K562 (cell line): ENCODE measurements around the gene P2RX1. TPM values are rescaled to one million over a fixed set of nuclear protein-coding genes. Genes with fewer than 3 reads are reported as not detected.

Source experiments
- ATAC-seq: fragments of 200-7000 bp; cut with Tn5 transposase; 3 replicates; pipeline ENCODE4 v1.9.1; 2020; ENCODE audit warnings: moderate library complexity
- BruUV-seq: library from RNA; stranded (reverse); fragments of 400-500 nt; replicated peaks from 2 replicates; lab custom pipeline; 2021; lab: Mats Ljungman, UMichigan
- CTCF ChIA-PET: fragments of 300-600 bp; formaldehyde crosslinking; extraction: SDS; loops from one replicate; lab custom pipeline; 2021; ENCODE audit warnings: low intra/inter-chr PET ratio; lab: Yijun Ruan, JAX
- POLR2A ChIA-PET: fragments of 300-600, 350-650 bp; sonication (Branson Sonifier 250); formaldehyde crosslinking; extraction: SDS; loops from one replicate; lab custom pipeline; 2021; ENCODE audit warnings: antibody characterized with exemption, inconsistent platforms; lab: Yijun Ruan, JAX
- DNase-seq, 4 experiments: peaks; one replicate each; pipeline versions ENCODE4 v3.0.0 to v3.0.0-alpha.2; 2011 to 2018; ENCODE audit warnings: low spot score in 3 of 4, mixed read lengths in 3 of 4; ENCODE audit errors: extremely low read depth in 1 of 4
- FAIRE-seq: peaks from 2 replicates; lab custom pipeline; 2011; peaks lifted over from hg19 to GRCh38; lab: Jason Lieb, UNC
- H2AFZ ChIP-seq: 2 replicates; pipeline ENCODE4 v1.6.0; 2011; ENCODE audit warnings: low read depth, low read length, control low read depth, inconsistent platforms
- H3K27ac ChIP-seq: fragments of 200-600 bp; 3 replicates; pipeline ENCODE4 v1.8.0; 2011; ENCODE audit warnings: low read depth, mild to moderate bottlenecking, control low read depth, inconsistent platforms, low read length, moderate library complexity, mixed read lengths; ENCODE audit errors: extremely low read depth
- H3K27me3 ChIP-seq, 2 experiments: fragments of 300-600 bp in 1 of 2; 2 replicates in 1 of 2; 3 replicates in 1 of 2; pipeline versions ENCODE4 v1.6.0 to v1.8.0; 2011; ENCODE audit warnings: inconsistent platforms in 2 of 2, low read length in 2 of 2, mild to moderate bottlenecking in 1 of 2, mixed read lengths in 1 of 2, moderate library complexity in 1 of 2; ENCODE audit not compliant: control insufficient read depth in 2 of 2, insufficient read depth in 2 of 2
- H3K36me3 ChIP-seq: fragments of 300-600 bp; 3 replicates; pipeline ENCODE4 v1.8.0; 2011; ENCODE audit warnings: mild to moderate bottlenecking, low read length, inconsistent platforms; ENCODE audit not compliant: control insufficient read depth, insufficient read depth
- H3K4me1 ChIP-seq, 2 experiments: fragments of 200-600 bp in 1 of 2; replicated peaks in 1 of 2; 2 replicates in 1 of 2; 3 replicates in 1 of 2; pipeline versions ENCODE4 v1.5.1 to v1.8.0; 2011; ENCODE audit warnings: inconsistent platforms in 2 of 2, low read length in 2 of 2, mild to moderate bottlenecking in 1 of 2, mixed read lengths in 1 of 2, moderate library complexity in 1 of 2; ENCODE audit not compliant: control insufficient read depth in 2 of 2, insufficient read depth in 2 of 2
- H3K4me2 ChIP-seq: 2 replicates; pipeline ENCODE4 v1.6.1; 2011; ENCODE audit warnings: low read length, control low read depth, inconsistent platforms, mixed read lengths; ENCODE audit not compliant: insufficient read depth
- H3K4me3 ChIP-seq: fragments of 200-600 bp; sonication (generic), shearing (Covaris generic); 2 replicates; pipeline ENCODE4 v1.5.1; 2016; ENCODE audit warnings: control low read depth, inconsistent platforms
- H3K79me2 ChIP-seq: fragments of 200-600 bp; 3 replicates; pipeline ENCODE4 v1.8.0; 2011; ENCODE audit warnings: low read length, inconsistent platforms; ENCODE audit not compliant: control insufficient read depth, insufficient read depth
- H3K9ac ChIP-seq, 2 experiments: 2 replicates each; pipeline versions ENCODE4 v1.6.0 to v1.6.1; 2011; ENCODE audit warnings: low read depth in 2 of 2, low read length in 2 of 2, control low read depth in 1 of 2, inconsistent platforms in 1 of 2, mild to moderate bottlenecking in 1 of 2, mixed read lengths in 1 of 2; ENCODE audit not compliant: insufficient read depth in 1 of 2
- H3K9me1 ChIP-seq: one replicate; pipeline ENCODE4 v1.6.0; 2011; ENCODE audit warnings: inconsistent platforms, mild to moderate bottlenecking, low read length, moderate library complexity; ENCODE audit not compliant: control insufficient read depth, insufficient read depth
- H3K9me3 ChIP-seq: replicated peaks from 2 replicates; pipeline ENCODE4 v1.5.1; 2011; ENCODE audit warnings: low read depth, low read length, inconsistent platforms; ENCODE audit not compliant: control insufficient read depth, insufficient read depth
- H4K20me1 ChIP-seq: replicated peaks from 2 replicates; pipeline ENCODE4 v1.6.1; 2011; ENCODE audit warnings: low read length, inconsistent platforms, mixed read lengths; ENCODE audit not compliant: control insufficient read depth, insufficient read depth
- CHD1 ChIP-seq: fragments of 200-600 bp; sonication (generic); IDR thresholded peaks from one replicate; pipeline ENCODE4 v1.6.1; 2012; ENCODE audit warnings: mild to moderate bottlenecking, moderate library complexity, low read length, inconsistent platforms
- POLR2G ChIP-seq: fragments of 200-400 bp; formaldehyde crosslinking; IDR thresholded peaks from 2 replicates; pipeline ENCODE4 v1.6.1; 2017; ENCODE audit warnings: low read depth, mild to moderate bottlenecking, antibody characterized with exemption, low read length, moderate library complexity
- PTBP1 ChIP-seq: fragments of 200-400 bp; formaldehyde crosslinking; IDR thresholded peaks from 2 replicates; pipeline ENCODE4 v1.6.1; 2017; ENCODE audit warnings: low read depth, low read length
- WGBS: fragments of 100-300 bp; shearing (Covaris generic); methylation state at CpG from one replicate; pipeline ENCODE4 v1.1.6; 2016; ENCODE audit warnings: low coverage, mixed read lengths; ENCODE audit not compliant: insufficient coverage; ENCODE audit errors: missing lambda C conversion rate; 5-methylcytosine and 5-hydroxymethylcytosine counted together
- in situ Hi-C: fragments of 300-500 bp; cut with MboI; formaldehyde crosslinking; loops from 4 replicates; pipeline ENCODE4 v1.15.0; 2018; ENCODE audit warnings: inconsistent platforms, mixed read lengths
- intact Hi-C: fragments of 100-400 bp; cut with micrococcal nuclease; formaldehyde crosslinking; loops from 2 replicates; pipeline ENCODE4 v1.14.2; 2022
- polyA plus RNA-seq, 8 experiments: library from polyadenylated mRNA; depleted of rRNA in 4 of 8; stranded (reverse) in 5 of 8; unstranded in 3 of 8; fragments of >200 nt; fragmentation: Nextera tagmentation in 2 of 8; fragmentation: Illumina TruSeq in 1 of 8; extraction: Ambion mirVana in 2 of 8; extraction: Trizol in 1 of 8; gene quantifications; 2 replicates each; pipeline versions ENCODE4 v1.2.1 to v1.2.3, GENCODE V29; 2011 to 2014; ENCODE audit warnings: inconsistent platforms in 1 of 8, missing spikeins in 1 of 8
- total RNA-seq, 7 experiments: library from RNA; depleted of rRNA in 6 of 7; stranded (reverse); fragments of >200 nt in 6 of 7; fragmentation: Illumina TruSeq in 2 of 7; extraction: Trizol in 2 of 7; gene quantifications; 2 replicates each; pipeline versions ENCODE4 v1.2.1 to v1.2.3, GENCODE V29; 2011 to 2021; ENCODE audit warnings: low replicate concordance in 1 of 7

The P2RX1 gene
- total and polyA plus RNA-seq, 9 of the 15 experiments (the other 6 are each of a cell fraction or from before 2014, with no cell fraction given), result 0.27 to 20.3 (median 10.3) TPM

DNA sequence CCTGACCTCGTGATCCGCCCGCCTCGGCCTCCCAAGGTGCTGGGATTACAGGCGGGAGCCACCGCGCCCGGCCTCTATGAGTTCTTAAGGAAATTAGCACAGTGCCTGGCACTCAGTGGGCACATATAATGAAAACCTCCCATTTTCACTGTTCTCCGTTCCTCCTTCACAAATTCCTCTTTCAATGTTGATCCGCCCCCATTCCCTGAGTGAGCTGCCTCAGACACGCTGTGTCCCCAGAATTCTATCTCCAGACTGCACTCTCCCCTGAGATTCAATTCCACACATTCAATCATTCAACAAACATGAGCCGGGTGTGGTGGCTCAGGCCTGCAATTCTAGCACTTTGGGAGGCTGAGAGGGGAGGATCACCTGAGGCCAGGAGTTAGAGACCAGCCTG lies 7.0 kb downstream of the P2RX1 start:
- Histone ChIP-seq H3K9me1 (peaks cover 6% of the 10 kb centered on the region), H3K4me2 (no peak overlapping the region), H3K4me3 (no peak overlapping the region), H2AFZ (no peak overlapping the region), H3K27ac (no peak overlapping the region), H3K9ac (no peak overlapping the region), H3K36me3 (peaks cover 7% of the 10 kb centered on the region; the same call in 1 of the 3 replicates), H3K9me3 (no peaks in the 10 kb centered on the region), H3K27me3 (no peaks in the 10 kb centered on the region), H4K20me1 (0 out of 2 replicates have a peak, but pooled peaks cover 9% of the 10 kb centered on the region), H3K4me1 (peaks cover 10 to 28% of the 10 kb centered on the region in 2 experiments; a peak in 4 of 5 replicates), H3K79me2 (peaks cover 15% of the 10 kb centered on the region)
- 78% methylated on average over 10 of the region's 12 CpGs for WGBS
- no peak for FAIRE-seq
- POLR2A ChIA-PET, result no interaction called here
- in situ Hi-C loops (no loop called here), intact Hi-C loops (loop anchor here (10.0 kb wide), 2 partner anchors 64 to 174 kb away; partner anchors contain the start of gene NCBP3)
- CTCF ChIA-PET, result no interaction called here
- TF ChIP-seq CHD1 (no peak), PTBP1 (no peak), POLR2G (0 out of 2 replicates have a peak, but pooled peaks have one; percentile 8)
- ATAC-seq, result no peak
- DNase-seq, result no peak
- no TSS peak for BruUV-seq
